K562 (cell line): ENCODE results near the gene TBCCD1. TPM values are rescaled to one million over a fixed set of nuclear protein-coding genes. Genes with fewer than 3 reads are reported as not detected.

ENCODE experiments used
- ATAC-seq: fragments of 200-7000 bp; cut with Tn5 transposase; 3 replicates; pipeline ENCODE4 v1.9.1; 2020; ENCODE audit warnings: moderate library complexity
- BruUV-seq: library from RNA; stranded (reverse); fragments of 400-500 nt; replicated peaks from 2 replicates; lab custom pipeline; 2021; lab: Mats Ljungman, UMichigan
- CTCF ChIA-PET: fragments of 300-600 bp; formaldehyde crosslinking; extraction: SDS; loops from one replicate; lab custom pipeline; 2021; ENCODE audit warnings: low intra/inter-chr PET ratio; lab: Yijun Ruan, JAX
- POLR2A ChIA-PET: fragments of 300-600, 350-650 bp; sonication (Branson Sonifier 250); formaldehyde crosslinking; extraction: SDS; loops from one replicate; lab custom pipeline; 2021; ENCODE audit warnings: antibody characterized with exemption, inconsistent platforms; lab: Yijun Ruan, JAX
- DNase-seq, 4 experiments: peaks; one replicate each; pipeline versions ENCODE4 v3.0.0 to v3.0.0-alpha.2; 2011 to 2018; ENCODE audit warnings: low spot score in 3 of 4, mixed read lengths in 3 of 4; ENCODE audit errors: extremely low read depth in 1 of 4
- FAIRE-seq: peaks from 2 replicates; lab custom pipeline; 2011; peaks lifted over from hg19 to GRCh38; lab: Jason Lieb, UNC
- H2AFZ ChIP-seq: 2 replicates; pipeline ENCODE4 v1.6.0; 2011; ENCODE audit warnings: low read depth, low read length, control low read depth, inconsistent platforms
- H3K27ac ChIP-seq: fragments of 200-600 bp; 3 replicates; pipeline ENCODE4 v1.8.0; 2011; ENCODE audit warnings: low read depth, mild to moderate bottlenecking, control low read depth, inconsistent platforms, low read length, moderate library complexity, mixed read lengths; ENCODE audit errors: extremely low read depth
- H3K27me3 ChIP-seq, 2 experiments: fragments of 300-600 bp in 1 of 2; 2 replicates in 1 of 2; 3 replicates in 1 of 2; pipeline versions ENCODE4 v1.6.0 to v1.8.0; 2011; ENCODE audit warnings: inconsistent platforms in 2 of 2, low read length in 2 of 2, mild to moderate bottlenecking in 1 of 2, mixed read lengths in 1 of 2, moderate library complexity in 1 of 2; ENCODE audit not compliant: control insufficient read depth in 2 of 2, insufficient read depth in 2 of 2
- H3K36me3 ChIP-seq: fragments of 300-600 bp; 3 replicates; pipeline ENCODE4 v1.8.0; 2011; ENCODE audit warnings: mild to moderate bottlenecking, low read length, inconsistent platforms; ENCODE audit not compliant: control insufficient read depth, insufficient read depth
- H3K4me1 ChIP-seq, 2 experiments: fragments of 200-600 bp in 1 of 2; replicated peaks in 1 of 2; 2 replicates in 1 of 2; 3 replicates in 1 of 2; pipeline versions ENCODE4 v1.5.1 to v1.8.0; 2011; ENCODE audit warnings: inconsistent platforms in 2 of 2, low read length in 2 of 2, mild to moderate bottlenecking in 1 of 2, mixed read lengths in 1 of 2, moderate library complexity in 1 of 2; ENCODE audit not compliant: control insufficient read depth in 2 of 2, insufficient read depth in 2 of 2
- H3K4me2 ChIP-seq: 2 replicates; pipeline ENCODE4 v1.6.1; 2011; ENCODE audit warnings: low read length, control low read depth, inconsistent platforms, mixed read lengths; ENCODE audit not compliant: insufficient read depth
- H3K4me3 ChIP-seq: fragments of 200-600 bp; sonication (generic), shearing (Covaris generic); 2 replicates; pipeline ENCODE4 v1.5.1; 2016; ENCODE audit warnings: control low read depth, inconsistent platforms
- H3K79me2 ChIP-seq: fragments of 200-600 bp; 3 replicates; pipeline ENCODE4 v1.8.0; 2011; ENCODE audit warnings: low read length, inconsistent platforms; ENCODE audit not compliant: control insufficient read depth, insufficient read depth
- H3K9ac ChIP-seq, 2 experiments: 2 replicates each; pipeline versions ENCODE4 v1.6.0 to v1.6.1; 2011; ENCODE audit warnings: low read depth in 2 of 2, low read length in 2 of 2, control low read depth in 1 of 2, inconsistent platforms in 1 of 2, mild to moderate bottlenecking in 1 of 2, mixed read lengths in 1 of 2; ENCODE audit not compliant: insufficient read depth in 1 of 2
- H3K9me1 ChIP-seq: one replicate; pipeline ENCODE4 v1.6.0; 2011; ENCODE audit warnings: inconsistent platforms, mild to moderate bottlenecking, low read length, moderate library complexity; ENCODE audit not compliant: control insufficient read depth, insufficient read depth
- H3K9me3 ChIP-seq: replicated peaks from 2 replicates; pipeline ENCODE4 v1.5.1; 2011; ENCODE audit warnings: low read depth, low read length, inconsistent platforms; ENCODE audit not compliant: control insufficient read depth, insufficient read depth
- H4K20me1 ChIP-seq: replicated peaks from 2 replicates; pipeline ENCODE4 v1.6.1; 2011; ENCODE audit warnings: low read length, inconsistent platforms, mixed read lengths; ENCODE audit not compliant: control insufficient read depth, insufficient read depth
- ETS2 ChIP-seq: IDR thresholded peaks from 2 replicates; pipeline ENCODE4 v1.6.1; 2016; ENCODE audit warnings: borderline replicate concordance, missing genetic modification characterization, mild to moderate bottlenecking, moderate library complexity, missing compliant biosample characterization; ENCODE audit not compliant: poor library complexity, severe bottlenecking
- FOSL1 ChIP-seq: fragments of 200-800 bp; sonication (Bioruptor generic); conservative IDR thresholded peaks from 2 replicates; pipeline ENCODE4 v1.6.1; 2016; ENCODE audit warnings: missing genetic modification characterization, missing compliant biosample characterization
- JUNB ChIP-seq: fragments of 450-650 bp; formaldehyde crosslinking; conservative IDR thresholded peaks from 2 replicates; pipeline ENCODE4 v1.4.0; 2020; ENCODE audit warnings: mild to moderate bottlenecking
- ZEB2 ChIP-seq: fragments of 450-650 bp; IDR thresholded peaks from 2 replicates; pipeline ENCODE4 v1.6.1; 2016
- WGBS: fragments of 100-300 bp; shearing (Covaris generic); methylation state at CpG from one replicate; pipeline ENCODE4 v1.1.6; 2016; ENCODE audit warnings: low coverage, mixed read lengths; ENCODE audit not compliant: insufficient coverage; ENCODE audit errors: missing lambda C conversion rate; 5-methylcytosine and 5-hydroxymethylcytosine counted together
- in situ Hi-C: fragments of 300-500 bp; cut with MboI; formaldehyde crosslinking; loops from 4 replicates; pipeline ENCODE4 v1.15.0; 2018; ENCODE audit warnings: inconsistent platforms, mixed read lengths
- intact Hi-C: fragments of 100-400 bp; cut with micrococcal nuclease; formaldehyde crosslinking; loops from 2 replicates; pipeline ENCODE4 v1.14.2; 2022
- polyA plus RNA-seq, 8 experiments: library from polyadenylated mRNA; depleted of rRNA in 4 of 8; stranded (reverse) in 5 of 8; unstranded in 3 of 8; fragments of >200 nt; fragmentation: Nextera tagmentation in 2 of 8; fragmentation: Illumina TruSeq in 1 of 8; extraction: Ambion mirVana in 2 of 8; extraction: Trizol in 1 of 8; gene quantifications; 2 replicates each; pipeline versions ENCODE4 v1.2.1 to v1.2.3, GENCODE V29; 2011 to 2014; ENCODE audit warnings: inconsistent platforms in 1 of 8, missing spikeins in 1 of 8
- total RNA-seq, 7 experiments: library from RNA; depleted of rRNA in 6 of 7; stranded (reverse); fragments of >200 nt in 6 of 7; fragmentation: Illumina TruSeq in 2 of 7; extraction: Trizol in 2 of 7; gene quantifications; 2 replicates each; pipeline versions ENCODE4 v1.2.1 to v1.2.3, GENCODE V29; 2011 to 2021; ENCODE audit warnings: low replicate concordance in 1 of 7
- TF ChIP-seq, protein P1 (sequence below), 2 experiments: fragments of 450-650 bp; conservative IDR thresholded peaks; 2 replicates each; pipeline ENCODE4 v1.6.1; 2017; ENCODE audit warnings: mild to moderate bottlenecking in 2 of 2, moderate library complexity in 2 of 2

The TBCCD1 gene
- total and polyA plus RNA-seq, 9 of the 15 experiments (the other 6 are each of a cell fraction or from before 2014, with no cell fraction given) = 17.7 to 31.1 (median 21.2) TPM

- no peaks in the 10 kb centered on the region for H4K20me1 ChIP-seq
- ATAC-seq = no peak
- intact Hi-C loops = loop anchor here (2.0 to 10.0 kb wide), 3 partner anchors 74 to 558 kb away; partner anchors contain the start of gene AHSG
- H3K4me1 ChIP-seq = peaks cover 0 to 7% of the 10 kb centered on the region in 2 experiments; a peak in 1 of 5 replicates
- no peaks in the 10 kb centered on the region for H3K9me1 ChIP-seq
- POLR2A ChIA-PET = interaction anchor here (0.6 to 1.5 kb wide), 2 partner anchors 8 to 17 kb away, joined by 3 read pairs; no protein-coding TSS in a partner anchor
- no peak overlapping the region for H3K4me2 ChIP-seq
- 7% methylated on average over 2 of the region's 2 CpGs for WGBS
- no peak overlapping the region for H3K9ac ChIP-seq
- peak; percentile 71 for TF ChIP-seq FOSL1 (tag)
- TF ChIP-seq ETS2 (tag) = no peak
- TF ChIP-seq, protein P1, sequence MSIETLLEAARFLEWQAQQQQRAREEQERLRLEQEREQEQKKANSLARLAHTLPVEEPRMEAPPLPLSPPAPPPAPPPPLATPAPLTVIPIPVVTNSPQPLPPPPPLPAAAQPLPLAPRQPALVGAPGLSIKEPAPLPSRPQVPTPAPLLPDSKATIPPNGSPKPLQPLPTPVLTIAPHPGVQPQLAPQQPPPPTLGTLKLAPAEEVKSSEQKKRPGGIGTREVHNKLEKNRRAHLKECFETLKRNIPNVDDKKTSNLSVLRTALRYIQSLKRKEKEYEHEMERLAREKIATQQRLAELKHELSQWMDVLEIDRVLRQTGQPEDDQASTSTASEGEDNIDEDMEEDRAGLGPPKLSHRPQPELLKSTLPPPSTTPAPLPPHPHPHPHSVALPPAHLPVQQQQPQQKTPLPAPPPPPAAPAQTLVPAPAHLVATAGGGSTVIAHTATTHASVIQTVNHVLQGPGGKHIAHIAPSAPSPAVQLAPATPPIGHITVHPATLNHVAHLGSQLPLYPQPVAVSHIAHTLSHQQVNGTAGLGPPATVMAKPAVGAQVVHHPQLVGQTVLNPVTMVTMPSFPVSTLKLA (conservative IDR thresholded peaks at IDR 0.05) = 0 out of 4 replicates have a peak, but pooled peaks of 1 of the 2 experiments have one; percentile 14
- TF ChIP-seq JUNB (CRISPR knock-in tag) = 0 out of 2 replicates have a peak, but pooled peaks have one; percentile 5
- TF ChIP-seq ZEB2 = peak; percentile 5; the same call in 1 of the 2 replicates
- TF ChIP-seq, all 486 proteins: peak for 4
- in situ Hi-C loops = loop anchor here (5.0 kb wide), 2 partner anchors 284 to 559 kb away; no protein-coding TSS in a partner anchor
- H3K36me3 ChIP-seq = peaks cover 14% of the 10 kb centered on the region; the same call in 2 of the 3 replicates
- FAIRE-seq (no peak), DNase-seq (no peak)
- H3K27me3 ChIP-seq = no peaks in the 10 kb centered on the region
- no peak overlapping the region for H3K4me3 ChIP-seq
- H3K27ac ChIP-seq = no peak overlapping the region
- BruUV-seq = no TSS peak
- H2AFZ ChIP-seq = no peak overlapping the region
- CTCF ChIA-PET = interaction anchor here (0.6 to 2.1 kb wide), 9 partner anchors 76 to 1134 kb away, joined by 3 to 14 read pairs (median 4); no protein-coding TSS in a partner anchor
- no peaks in the 10 kb centered on the region for H3K79me2 ChIP-seq
- no peaks in the 10 kb centered on the region for H3K9me3 ChIP-seq
Observed at GRCh38 chr3:186540835-186541226, 26.3 kb downstream of the TBCCD1 start.
